ENCODE measurements around the gene DGKG.

Gene DGKG

DNA sequence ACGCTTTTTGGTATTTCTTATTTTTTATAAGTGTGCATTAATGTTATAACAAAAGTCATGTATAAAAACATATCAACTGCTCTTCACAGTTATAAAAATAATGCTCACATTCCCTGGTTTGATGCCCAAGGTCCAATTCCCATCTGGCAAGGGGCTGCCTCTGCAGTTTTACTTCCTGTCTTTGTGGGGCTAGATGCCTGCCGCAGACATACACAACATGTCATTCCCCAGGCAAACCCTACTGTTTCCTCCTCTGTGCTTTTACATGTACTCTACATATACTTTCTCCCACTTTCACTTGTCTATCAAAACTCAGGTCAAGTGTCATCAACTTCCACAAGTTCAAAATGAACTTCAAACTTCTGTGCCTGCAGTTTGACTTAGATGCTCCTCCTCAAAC lies 192.7 kb downstream of the DGKG start:
- no peaks in the 10 kb centered on the region for H3K36me3 ChIP-seq (ENCODE audit: control insufficient read depth, insufficient read depth, low read length)
- WGBS (ENCODE audit: extremely low coverage, insufficient coverage, low lambda C conversion rate), result no CpG with 5 or more reads among the region's 2 CpGs
- H3K79me1 ChIP-seq (ENCODE audit: low read length), result no peaks in the 10 kb centered on the region
- no peaks in the 10 kb centered on the region for H3K4me1 ChIP-seq (ENCODE audit: control insufficient read depth, low read depth, low read length)
- H3K4me3 ChIP-seq (ENCODE audit: low read length), result no peak overlapping the region
- no peak overlapping the region for H4K8ac ChIP-seq (ENCODE audit: low read depth, low read length)
- H2BK15ac ChIP-seq (replicated peaks; ENCODE audit: low read depth), result no peak overlapping the region
- no peaks in the 10 kb centered on the region for H3K79me2 ChIP-seq (ENCODE audit: control insufficient read depth, insufficient read depth, low read length)
- no peak overlapping the region for H2BK120ac ChIP-seq (ENCODE audit: low read depth, low read length)
- H3K4me2 ChIP-seq (ENCODE audit: low read length), result no peak overlapping the region
- H4K5ac ChIP-seq (ENCODE audit: low read length), result no peak overlapping the region
- H3K27me3 ChIP-seq (ENCODE audit: insufficient read depth, low read length, poor library complexity), result no peaks in the 10 kb centered on the region
- H2BK5ac ChIP-seq (ENCODE audit: low read length), result no peak overlapping the region
- no peak overlapping the region for H3K18ac ChIP-seq (ENCODE audit: low read length)
- H3K27ac ChIP-seq (ENCODE audit: low read depth, low read length), result no peak overlapping the region
- H2AK5ac ChIP-seq (ENCODE audit: low read length), result no peak overlapping the region
- no peak for DNase-seq
- no peak overlapping the region for H3K9ac ChIP-seq (ENCODE audit: low read length)
- no peak overlapping the region for H3K23ac ChIP-seq (ENCODE audit: low read length)
- no peak overlapping the region for H3K56ac ChIP-seq (ENCODE audit: low read length)
- H3K4ac ChIP-seq (ENCODE audit: low read depth, low read length), result no peak overlapping the region

DNA sequence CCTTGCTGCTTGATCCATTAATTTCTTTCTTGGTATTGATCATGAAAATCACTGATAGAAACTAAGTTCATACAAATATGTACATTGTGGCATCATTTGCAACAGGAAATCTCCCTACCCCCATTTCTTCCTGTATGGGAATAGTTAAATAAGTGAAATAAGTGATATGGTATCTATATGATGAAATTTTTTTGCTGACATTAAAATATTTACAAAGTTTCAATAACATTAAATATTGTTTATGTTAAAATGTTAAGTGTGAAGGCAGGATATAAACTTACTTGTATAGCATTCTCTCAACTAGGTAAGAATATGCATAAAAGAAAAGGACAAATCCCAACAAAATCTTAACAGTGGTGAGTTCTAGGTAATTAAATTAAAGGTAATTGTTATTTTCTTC lies 193.1 kb downstream of the DGKG start:
- H3K23ac ChIP-seq (ENCODE audit: low read length), result no peak overlapping the region
- no peak overlapping the region for H3K56ac ChIP-seq (ENCODE audit: low read length)
- no peak overlapping the region for H3K9ac ChIP-seq (ENCODE audit: low read length)
- H3K36me3 ChIP-seq (ENCODE audit: control insufficient read depth, insufficient read depth, low read length), result no peaks in the 10 kb centered on the region
- no peaks in the 10 kb centered on the region for H3K27me3 ChIP-seq (ENCODE audit: insufficient read depth, low read length, poor library complexity)
- no peak overlapping the region for H3K4me2 ChIP-seq (ENCODE audit: low read length)
- no peak overlapping the region for H3K18ac ChIP-seq (ENCODE audit: low read length)
- no peak for DNase-seq
- H2AK5ac ChIP-seq (ENCODE audit: low read length), result no peak overlapping the region
- no peak overlapping the region for H4K5ac ChIP-seq (ENCODE audit: low read length)
- no peak overlapping the region for H3K27ac ChIP-seq (ENCODE audit: low read depth, low read length)
- H3K79me2 ChIP-seq (ENCODE audit: control insufficient read depth, insufficient read depth, low read length), result no peaks in the 10 kb centered on the region
- H3K4me1 ChIP-seq (ENCODE audit: control insufficient read depth, low read depth, low read length), result no peaks in the 10 kb centered on the region
- H3K4me3 ChIP-seq (ENCODE audit: low read length), result no peak overlapping the region
- H3K79me1 ChIP-seq (ENCODE audit: low read length), result no peaks in the 10 kb centered on the region
- H2BK5ac ChIP-seq (ENCODE audit: low read length), result no peak overlapping the region
- no peak overlapping the region for H2BK120ac ChIP-seq (ENCODE audit: low read depth, low read length)
- H4K8ac ChIP-seq (ENCODE audit: low read depth, low read length), result no peak overlapping the region
- no peak overlapping the region for H3K4ac ChIP-seq (ENCODE audit: low read depth, low read length)
- no peak overlapping the region for H2BK15ac ChIP-seq (replicated peaks; ENCODE audit: low read depth)

DNA sequence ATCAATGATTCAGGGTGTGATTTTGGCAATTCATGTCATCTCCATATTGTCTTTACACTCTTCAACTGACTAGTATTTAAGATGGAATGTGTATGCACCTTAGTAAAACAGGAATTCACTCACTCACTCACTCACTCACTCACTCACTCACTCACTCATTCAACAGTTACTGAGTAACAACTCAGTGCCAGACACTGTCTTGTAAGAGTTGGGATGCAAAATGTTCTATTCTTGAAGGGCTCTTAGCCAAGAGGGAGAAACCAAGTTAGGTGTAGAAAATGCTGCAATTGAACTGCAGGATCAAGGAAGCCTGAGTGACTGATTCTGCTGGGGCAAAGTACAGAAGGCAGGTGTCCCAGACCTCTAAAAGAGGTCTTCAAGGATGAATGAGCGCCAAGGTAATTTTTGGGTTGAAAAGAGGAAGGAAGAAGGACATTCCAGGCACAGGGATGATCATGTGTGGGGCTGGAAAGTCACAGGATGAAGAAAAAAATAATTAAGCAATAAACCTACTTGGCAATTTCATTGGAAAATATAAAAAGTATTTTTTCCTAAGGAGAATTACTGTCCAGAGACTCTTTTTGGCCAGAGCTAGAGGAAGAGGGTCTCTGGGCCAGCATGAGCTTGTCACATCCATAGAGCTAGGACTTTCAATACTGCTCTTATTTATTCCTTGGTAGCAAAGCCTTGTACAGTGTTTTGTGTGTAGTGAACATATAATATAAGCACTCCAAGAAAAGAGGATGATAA lies 194.2 kb downstream of the DGKG start:
- no peak for DNase-seq
- no peak overlapping the region for H3K56ac ChIP-seq (ENCODE audit: low read length)
- no peak overlapping the region for H3K18ac ChIP-seq (ENCODE audit: low read length)
- no peak overlapping the region for H2AK5ac ChIP-seq (ENCODE audit: low read length)
- no peak overlapping the region for H4K8ac ChIP-seq (ENCODE audit: low read depth, low read length)
- H3K4me3 ChIP-seq (ENCODE audit: low read length), result no peak overlapping the region
- H3K27me3 ChIP-seq (ENCODE audit: insufficient read depth, low read length, poor library complexity), result no peaks in the 10 kb centered on the region
- no peak overlapping the region for H4K5ac ChIP-seq (ENCODE audit: low read length)
- no peak overlapping the region for H3K4me2 ChIP-seq (ENCODE audit: low read length)
- no peak overlapping the region for H3K23ac ChIP-seq (ENCODE audit: low read length)
- no peak overlapping the region for H3K9ac ChIP-seq (ENCODE audit: low read length)
- H3K27ac ChIP-seq (ENCODE audit: low read depth, low read length), result no peak overlapping the region
- H2BK5ac ChIP-seq (ENCODE audit: low read length), result no peak overlapping the region
- no peaks in the 10 kb centered on the region for H3K36me3 ChIP-seq (ENCODE audit: control insufficient read depth, insufficient read depth, low read length)
- no peak overlapping the region for H2BK15ac ChIP-seq (replicated peaks; ENCODE audit: low read depth)
- no peak overlapping the region for H3K4ac ChIP-seq (ENCODE audit: low read depth, low read length)
- H2BK120ac ChIP-seq (ENCODE audit: low read depth, low read length), result no peak overlapping the region
- no peaks in the 10 kb centered on the region for H3K79me2 ChIP-seq (ENCODE audit: control insufficient read depth, insufficient read depth, low read length)
- WGBS (ENCODE audit: extremely low coverage, insufficient coverage, low lambda C conversion rate), result no CpG with 5 or more reads among the region's 1 CpG
- H3K79me1 ChIP-seq (ENCODE audit: low read length), result no peaks in the 10 kb centered on the region
- no peaks in the 10 kb centered on the region for H3K4me1 ChIP-seq (ENCODE audit: control insufficient read depth, low read depth, low read length)

DNA sequence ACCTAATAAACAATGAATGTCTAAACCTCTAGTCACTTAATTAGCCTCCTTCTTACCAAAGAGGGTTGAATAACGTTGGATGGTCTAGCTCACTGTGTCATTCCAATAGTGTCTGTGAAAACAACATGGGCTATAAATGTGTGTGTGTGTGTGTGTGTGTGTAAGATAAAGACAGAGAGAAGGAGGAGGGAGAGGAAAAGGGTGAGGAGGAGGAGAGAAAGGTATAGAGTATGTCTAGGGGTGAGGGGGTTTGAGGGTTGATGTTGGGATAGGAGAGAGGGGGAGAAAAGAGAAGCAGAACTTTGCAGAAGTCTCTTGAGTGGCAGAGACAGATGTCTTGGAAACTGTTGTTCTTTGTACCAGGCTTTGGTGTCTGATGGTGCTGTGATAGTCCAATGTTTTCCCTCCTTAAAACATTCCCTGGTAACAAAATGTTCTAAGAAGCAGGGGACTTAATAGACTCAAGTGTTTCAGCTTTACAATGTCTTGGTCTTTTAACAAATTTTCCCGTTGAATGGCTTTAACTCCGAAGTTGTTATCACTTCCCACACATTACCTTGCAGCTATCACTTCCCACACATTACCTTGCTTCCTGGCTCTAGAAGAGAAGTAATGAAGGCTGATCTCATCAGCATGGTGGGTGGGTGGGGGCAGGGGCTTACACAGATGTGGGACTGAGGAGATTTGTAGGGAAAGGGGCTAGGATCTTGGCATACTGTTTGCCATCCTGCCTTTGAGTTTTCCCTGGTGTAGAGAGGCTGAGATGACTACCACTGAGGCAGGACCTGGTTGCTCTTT lies 195.3 kb downstream of the DGKG start:
- Histone ChIP-seq H4K5ac (ENCODE audit: low read length) (no peak overlapping the region), H3K79me1 (ENCODE audit: low read length) (no peaks in the 10 kb centered on the region), H3K27me3 (ENCODE audit: insufficient read depth, low read length, poor library complexity) (no peaks in the 10 kb centered on the region), H2BK15ac (replicated peaks; ENCODE audit: low read depth) (no peak overlapping the region), H3K4me1 (ENCODE audit: control insufficient read depth, low read depth, low read length) (no peaks in the 10 kb centered on the region), H3K4me3 (ENCODE audit: low read length) (no peak overlapping the region), H2AK5ac (ENCODE audit: low read length) (no peak overlapping the region), H3K4ac (ENCODE audit: low read depth, low read length) (no peak overlapping the region), H3K18ac (ENCODE audit: low read length) (no peak overlapping the region), H3K27ac (ENCODE audit: low read depth, low read length) (no peak overlapping the region), H3K56ac (ENCODE audit: low read length) (no peak overlapping the region), H2BK120ac (ENCODE audit: low read depth, low read length) (no peak overlapping the region), H3K4me2 (ENCODE audit: low read length) (no peak overlapping the region), H3K9ac (ENCODE audit: low read length) (no peak overlapping the region), H2BK5ac (ENCODE audit: low read length) (no peak overlapping the region), H3K79me2 (ENCODE audit: control insufficient read depth, insufficient read depth, low read length) (no peaks in the 10 kb centered on the region), H4K8ac (ENCODE audit: low read depth, low read length) (no peak overlapping the region), H3K36me3 (ENCODE audit: control insufficient read depth, insufficient read depth, low read length) (no peaks in the 10 kb centered on the region), H3K23ac (ENCODE audit: low read length) (no peak overlapping the region)
- DNase-seq, result no peak
- no CpG with 5 or more reads among the region's 3 CpGs for WGBS (ENCODE audit: extremely low coverage, insufficient coverage, low lambda C conversion rate)

DNA sequence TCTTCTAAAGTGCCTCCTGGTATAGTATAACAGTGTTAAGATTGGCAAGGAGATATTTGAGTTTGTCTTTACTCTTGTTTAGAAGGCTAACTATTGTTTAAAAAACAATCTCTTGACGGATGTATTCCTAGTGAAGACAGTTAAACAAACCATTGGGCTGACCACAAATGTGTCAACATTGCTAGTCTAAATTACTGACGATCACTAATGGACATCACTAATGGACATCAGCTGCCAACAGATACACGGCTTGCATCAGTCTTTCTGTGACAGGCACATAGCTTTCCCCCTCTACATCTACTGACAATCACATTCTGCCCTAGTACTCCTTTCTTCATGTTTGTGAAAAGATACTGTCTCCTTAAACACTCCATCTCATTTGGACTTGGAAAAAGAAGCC lies 196.0 kb downstream of the DGKG start:
- H2AK5ac ChIP-seq (ENCODE audit: low read length), result no peak overlapping the region
- H3K36me3 ChIP-seq (ENCODE audit: control insufficient read depth, insufficient read depth, low read length), result no peaks in the 10 kb centered on the region
- H2BK15ac ChIP-seq (replicated peaks; ENCODE audit: low read depth), result no peak overlapping the region
- H3K56ac ChIP-seq (ENCODE audit: low read length), result no peak overlapping the region
- H4K5ac ChIP-seq (ENCODE audit: low read length), result no peak overlapping the region
- H3K4me1 ChIP-seq (ENCODE audit: control insufficient read depth, low read depth, low read length), result no peaks in the 10 kb centered on the region
- no CpG with 5 or more reads among the region's 3 CpGs for WGBS (ENCODE audit: extremely low coverage, insufficient coverage, low lambda C conversion rate)
- H2BK120ac ChIP-seq (ENCODE audit: low read depth, low read length), result no peak overlapping the region
- H3K4ac ChIP-seq (ENCODE audit: low read depth, low read length), result no peak overlapping the region
- no peak overlapping the region for H3K23ac ChIP-seq (ENCODE audit: low read length)
- H3K79me2 ChIP-seq (ENCODE audit: control insufficient read depth, insufficient read depth, low read length), result no peaks in the 10 kb centered on the region
- H3K4me2 ChIP-seq (ENCODE audit: low read length), result no peak overlapping the region
- H3K18ac ChIP-seq (ENCODE audit: low read length), result no peak overlapping the region
- DNase-seq, result no peak
- H3K27ac ChIP-seq (ENCODE audit: low read depth, low read length), result no peak overlapping the region
- H3K27me3 ChIP-seq (ENCODE audit: insufficient read depth, low read length, poor library complexity), result no peaks in the 10 kb centered on the region
- H2BK5ac ChIP-seq (ENCODE audit: low read length), result no peak overlapping the region
- no peak overlapping the region for H3K4me3 ChIP-seq (ENCODE audit: low read length)
- H3K9ac ChIP-seq (ENCODE audit: low read length), result no peak overlapping the region
- no peak overlapping the region for H4K8ac ChIP-seq (ENCODE audit: low read depth, low read length)
- no peaks in the 10 kb centered on the region for H3K79me1 ChIP-seq (ENCODE audit: low read length)
